ENCODE measurements around the gene TRERF1.

DNA sequence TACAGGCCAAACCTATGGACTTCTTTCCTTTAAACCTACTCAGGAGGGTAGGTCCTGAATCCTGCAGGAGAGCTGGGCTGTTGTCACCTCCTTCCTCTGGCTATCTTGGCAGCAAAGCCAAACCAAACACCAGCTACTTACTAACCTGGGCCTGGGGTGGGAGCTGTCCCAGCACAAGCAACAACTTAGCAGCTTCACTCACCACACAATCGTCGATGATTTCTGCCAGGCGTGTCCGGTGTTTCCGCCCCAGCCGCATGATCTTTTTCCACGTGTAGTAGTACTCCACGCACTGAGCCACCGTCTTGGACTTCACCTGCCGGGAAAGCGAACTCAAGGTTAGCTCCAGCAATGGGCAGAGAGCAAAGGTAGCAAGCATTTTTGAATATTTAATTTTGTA is 208.7 kb downstream of the TRERF1 start:
- TF ChIP-seq, protein P1, sequence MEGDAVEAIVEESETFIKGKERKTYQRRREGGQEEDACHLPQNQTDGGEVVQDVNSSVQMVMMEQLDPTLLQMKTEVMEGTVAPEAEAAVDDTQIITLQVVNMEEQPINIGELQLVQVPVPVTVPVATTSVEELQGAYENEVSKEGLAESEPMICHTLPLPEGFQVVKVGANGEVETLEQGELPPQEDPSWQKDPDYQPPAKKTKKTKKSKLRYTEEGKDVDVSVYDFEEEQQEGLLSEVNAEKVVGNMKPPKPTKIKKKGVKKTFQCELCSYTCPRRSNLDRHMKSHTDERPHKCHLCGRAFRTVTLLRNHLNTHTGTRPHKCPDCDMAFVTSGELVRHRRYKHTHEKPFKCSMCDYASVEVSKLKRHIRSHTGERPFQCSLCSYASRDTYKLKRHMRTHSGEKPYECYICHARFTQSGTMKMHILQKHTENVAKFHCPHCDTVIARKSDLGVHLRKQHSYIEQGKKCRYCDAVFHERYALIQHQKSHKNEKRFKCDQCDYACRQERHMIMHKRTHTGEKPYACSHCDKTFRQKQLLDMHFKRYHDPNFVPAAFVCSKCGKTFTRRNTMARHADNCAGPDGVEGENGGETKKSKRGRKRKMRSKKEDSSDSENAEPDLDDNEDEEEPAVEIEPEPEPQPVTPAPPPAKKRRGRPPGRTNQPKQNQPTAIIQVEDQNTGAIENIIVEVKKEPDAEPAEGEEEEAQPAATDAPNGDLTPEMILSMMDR (IDR thresholded peaks at IDR 0.05) = no peak
- TF ChIP-seq POLR2A (IDR thresholded peaks at IDR 0.05) (no peak), EP300 (IDR thresholded peaks at IDR 0.05) (no peak)

Data from upper lobe of left lung (tissue), 4 donors.